HCT116 (cell line): ENCODE results near the gene GNPDA1.

Experiments
- CTCF ChIP-seq, 3 experiments: fragments of 200-600 bp in 1 of 3; sonication (generic) in 1 of 3; IDR thresholded peaks in 2 of 3; conservative IDR thresholded peaks in 1 of 3; 2 replicates each; pipeline ENCODE4 v1.5.1; 2012 to 2017; ENCODE audit warnings: low read depth in 2 of 3, low read length in 2 of 3, antibody characterized with exemption in 1 of 3, borderline replicate concordance in 1 of 3, control low read depth in 1 of 3, mild to moderate bottlenecking in 1 of 3, mixed read lengths in 1 of 3, mixed run types in 1 of 3, moderate library complexity in 1 of 3; ENCODE audit not compliant: insufficient read depth in 1 of 3
- ELF1 ChIP-seq: IDR thresholded peaks from 2 replicates; pipeline ENCODE4 v1.6.1; 2012; ENCODE audit warnings: low read depth, borderline replicate concordance
- ZNF274 ChIP-seq: fragments of 200-500 bp; sonication (Bioruptor generic); IDR thresholded peaks from 2 replicates; pipeline ENCODE4 v1.6.1; 2014; ENCODE audit warnings: mild to moderate bottlenecking, low read depth, low read length, inconsistent platforms

GRCh38 chr5:142016556-142016955 is 3.7 kb upstream of the GNPDA1 start:
- TF ChIP-seq CTCF (IDR thresholded peaks at IDR 0.05 in 2 of 3, conservative IDR thresholded peaks at IDR 0.05 in 1 of 3; ENCODE audit: borderline replicate concordance in 1 of 3, insufficient read depth in 1 of 3, low read depth in 2 of 3, low read length in 2 of 3) (no peak), ELF1 (no peak), ZNF274 (no peak)
